Activated CD4-positive, alpha-beta T cell treated with anti-CD3 and anti-CD28 coated beads for 4 hours (primary cell): ENCODE measurements around the gene ENDOV.

ENCODE experiments used
- DNase-seq, 2 donors: peaks; one replicate each; pipeline ENCODE4 v3.0.0-alpha.2; 2020

Gene ENDOV

DNA sequence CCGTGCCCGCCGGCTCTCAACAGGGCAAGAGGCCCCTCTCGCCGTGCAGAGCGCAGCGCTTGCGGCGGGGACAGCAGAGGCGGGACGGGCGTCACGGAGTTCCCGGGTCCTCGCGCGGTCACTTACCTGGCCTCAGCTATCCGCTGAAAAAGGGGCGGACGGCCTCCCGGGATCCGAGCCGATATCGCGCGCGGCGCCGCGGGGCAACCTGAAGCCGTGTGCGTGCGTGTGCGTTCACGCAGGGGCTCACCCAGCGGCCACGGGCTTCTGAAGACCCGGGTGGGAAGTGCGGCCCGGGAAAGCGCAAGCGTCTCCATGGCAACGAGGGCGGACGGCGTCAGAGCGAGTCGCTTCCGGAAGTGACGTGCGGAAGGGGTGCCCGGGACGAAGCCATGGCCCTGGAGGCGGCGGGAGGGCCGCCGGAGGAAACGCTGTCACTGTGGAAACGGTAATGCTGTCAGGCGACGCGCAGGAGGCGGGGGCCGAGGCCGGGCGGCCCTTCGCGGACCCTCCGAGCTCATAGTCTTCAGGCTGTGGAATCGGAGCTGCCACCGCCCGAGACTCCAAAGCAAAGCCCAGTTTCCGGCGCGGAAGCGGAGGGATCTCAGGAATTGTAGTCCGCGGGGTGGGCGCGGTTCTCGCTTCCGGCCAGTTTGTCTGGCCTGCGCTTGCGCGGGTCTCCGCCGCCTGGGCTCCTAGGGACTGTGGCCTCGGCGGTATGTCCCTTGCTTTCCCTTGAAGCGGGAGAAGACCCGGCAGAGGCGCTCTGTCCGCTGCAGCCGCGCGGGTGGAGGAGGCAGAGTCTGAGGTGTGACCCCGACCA, at the start of gene ENDOV:
TSS of gene ENDOV (plus strand) at position 365 of the 823 bp plus-strand sequence. CDS start at position 393, 28 bp downstream.
- peak; percentile 94 to 95 for DNase-seq

- DNase-seq: no peak
These were observed 49.0 kb upstream of the ENDOV start for GRCh38 chr17:80365983-80366382.

DNA sequence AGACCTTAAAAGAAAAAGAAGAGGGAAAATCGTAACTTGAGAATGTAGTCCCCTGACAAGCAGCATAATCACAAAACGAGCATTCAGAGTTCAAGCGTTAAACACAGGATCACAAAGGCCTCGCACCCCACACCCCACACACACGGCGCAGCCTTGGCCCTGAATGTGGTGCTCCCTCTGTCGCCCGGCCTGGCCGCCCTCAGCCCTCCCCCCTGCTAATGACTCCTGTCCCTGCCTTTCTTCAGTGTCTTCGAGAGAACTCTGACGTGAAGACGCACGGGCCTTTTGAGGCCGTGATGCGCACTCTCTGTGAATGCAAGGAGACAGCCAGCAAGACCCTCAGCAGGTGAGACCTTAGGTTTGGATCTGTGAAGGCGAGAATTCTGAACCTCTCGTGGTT, 47.5 kb upstream of the ENDOV start:
- no peak for DNase-seq

DNA sequence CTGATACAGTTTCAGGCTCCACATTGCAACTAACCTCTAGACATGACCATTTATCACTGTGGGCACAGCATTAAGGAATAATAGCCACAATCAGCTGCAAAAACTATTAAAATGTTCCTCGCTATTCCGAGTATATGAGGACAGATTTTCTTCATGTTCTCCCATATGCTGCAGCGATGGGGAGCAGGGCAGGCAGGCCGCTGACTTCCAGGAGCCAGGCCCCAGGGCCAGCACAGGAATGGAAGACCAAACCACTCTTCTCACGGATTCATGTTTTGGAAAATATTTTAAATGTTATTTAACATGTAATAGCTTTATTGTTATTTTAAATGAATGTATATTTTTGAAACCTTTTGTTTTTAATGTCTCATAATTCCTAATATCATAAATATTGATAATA, 43.8 kb upstream of the ENDOV start:
- no peak for DNase-seq

- DNase-seq: no peak
These were observed 42.5 kb upstream of the ENDOV start for GRCh38 chr17:80372456-80372855.

GRCh38 chr17:80372922-80373570, 41.9 kb upstream of the ENDOV start:
- DNase-seq: no peak

GRCh38 chr17:80374039-80374731, 40.8 kb upstream of the ENDOV start:
- no peak for DNase-seq

DNA sequence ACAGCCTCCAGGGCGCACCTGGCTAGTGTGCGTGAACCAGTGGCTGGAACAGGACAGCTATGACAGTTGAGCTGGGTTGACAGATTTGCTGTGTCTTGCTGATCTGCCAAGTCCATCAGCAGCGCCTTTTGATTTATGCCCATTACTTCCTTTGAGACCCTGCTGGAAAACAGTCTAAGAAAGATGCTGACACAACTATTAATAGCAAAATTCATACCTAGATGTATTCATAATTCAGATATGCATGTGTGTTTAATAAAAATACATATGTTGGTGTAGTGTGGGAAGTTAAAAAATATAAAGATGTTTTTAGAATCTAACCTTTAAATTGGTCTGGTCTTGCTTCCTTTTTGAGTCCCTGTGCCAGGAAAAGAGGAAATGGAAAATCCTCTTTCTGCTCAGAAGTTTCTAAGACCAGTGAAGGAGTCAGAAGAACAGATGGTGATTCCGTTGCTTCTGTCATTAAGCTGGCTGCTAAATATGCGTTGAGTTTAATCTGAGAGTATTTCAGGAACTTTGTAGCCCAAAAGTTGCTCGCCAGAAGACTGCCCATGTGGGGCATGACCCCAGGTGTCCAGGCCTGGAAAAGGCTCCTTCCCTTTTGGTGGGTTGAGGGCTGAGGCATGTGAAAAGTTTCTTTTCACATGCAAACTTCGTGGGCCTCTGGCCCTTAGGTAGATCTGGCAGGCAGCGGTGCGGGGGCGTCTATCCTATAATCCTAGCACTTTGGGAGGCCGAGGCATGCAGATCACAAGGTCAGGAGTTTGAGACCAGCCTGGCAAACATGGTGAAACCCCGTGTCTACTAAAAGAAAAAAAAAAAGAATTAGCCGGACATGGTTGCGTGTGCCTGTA, 40.0 kb upstream of the ENDOV start:
- no peak for DNase-seq

DNA sequence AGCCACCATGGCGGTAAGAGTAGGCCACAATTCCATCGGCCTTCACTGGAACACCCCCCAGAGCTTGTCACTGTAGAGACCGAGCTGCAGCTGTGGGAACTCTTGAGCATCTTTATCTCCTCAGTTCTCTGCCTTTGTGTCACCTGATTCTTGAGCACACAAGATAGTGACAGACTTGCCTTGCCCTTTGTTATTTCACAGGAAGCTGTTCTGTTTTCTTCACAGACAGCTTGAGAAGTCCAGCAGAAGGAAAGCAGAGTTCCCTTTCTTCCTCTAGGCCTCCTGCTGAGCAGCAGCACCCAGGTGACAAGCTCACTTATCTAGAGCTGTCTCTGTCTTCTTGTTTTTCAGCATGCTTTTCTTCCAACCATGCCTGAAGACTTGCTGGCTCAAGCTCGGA, 38.4 kb upstream of the ENDOV start:
- DNase-seq: no peak

- DNase-seq: no peak
These were observed 37.2 kb upstream of the ENDOV start for GRCh38 chr17:80377798-80378197.

DNA sequence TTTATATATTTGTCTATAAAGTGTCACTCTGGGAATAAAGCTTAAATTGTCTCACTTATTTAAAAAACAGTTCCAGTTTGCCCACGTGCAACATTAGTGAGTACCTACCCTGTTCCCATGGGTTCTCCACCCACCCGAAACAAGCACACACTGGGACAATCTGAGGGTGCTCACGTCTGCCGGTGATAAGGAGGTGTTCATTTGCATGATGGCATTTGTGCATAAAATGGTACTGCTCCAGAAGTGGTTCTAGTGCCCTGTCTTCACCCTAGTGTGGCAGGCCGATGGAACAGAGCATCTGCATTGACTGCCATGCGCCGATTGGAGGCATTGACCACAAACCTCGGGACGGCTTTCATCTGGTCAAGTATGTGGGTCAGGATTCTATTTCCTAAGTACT, 35.6 kb upstream of the ENDOV start:
- no peak for DNase-seq

- DNase-seq: no peak
These were observed 34.9 kb upstream of the ENDOV start for GRCh38 chr17:80380068-80380467.

DNA sequence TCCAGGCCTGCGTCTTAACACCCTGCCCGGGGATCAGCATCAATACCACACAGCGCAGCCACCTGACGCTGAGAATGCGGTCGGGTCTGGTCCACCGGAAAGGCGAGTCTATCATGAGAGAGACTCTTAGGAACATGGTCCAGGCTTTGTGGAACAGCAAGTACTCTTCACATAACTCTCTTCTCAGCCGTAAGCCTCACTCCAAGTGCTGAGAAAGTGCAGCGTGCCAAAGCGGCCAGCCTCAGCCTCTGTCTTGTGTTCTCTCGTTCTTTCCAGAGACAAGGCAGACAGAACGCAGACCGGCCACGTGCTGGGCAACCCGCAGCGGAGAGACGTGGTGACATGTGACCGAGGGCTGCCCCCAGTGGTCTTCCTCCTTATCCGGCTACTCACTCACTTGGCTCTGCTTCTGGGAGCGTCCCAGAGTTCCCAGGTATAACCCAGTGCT, 34.4 kb upstream of the ENDOV start:
- no peak for DNase-seq

- no peak for DNase-seq
These were observed 33.5 kb upstream of the ENDOV start for GRCh38 chr17:80381416-80381923.

DNA sequence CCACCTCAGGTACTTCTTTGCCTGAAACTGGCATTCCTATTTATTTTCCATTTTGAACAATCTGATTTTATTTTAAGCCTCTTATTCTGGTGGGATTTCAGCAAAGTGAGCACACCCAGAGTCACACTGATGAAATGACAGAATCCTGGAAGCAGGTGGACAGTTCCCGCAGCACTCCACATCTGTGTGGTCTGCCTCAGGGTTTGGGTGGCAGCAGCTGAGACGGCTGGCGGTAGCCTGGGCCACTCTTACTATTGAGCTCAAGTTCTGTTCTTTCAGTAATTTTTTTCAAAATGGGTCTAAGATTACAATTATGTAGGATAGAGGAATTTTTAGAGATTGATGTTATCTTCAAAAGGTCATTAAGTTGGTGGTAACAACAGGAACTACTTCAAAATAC, 32.5 kb upstream of the ENDOV start:
- no peak for DNase-seq

DNA sequence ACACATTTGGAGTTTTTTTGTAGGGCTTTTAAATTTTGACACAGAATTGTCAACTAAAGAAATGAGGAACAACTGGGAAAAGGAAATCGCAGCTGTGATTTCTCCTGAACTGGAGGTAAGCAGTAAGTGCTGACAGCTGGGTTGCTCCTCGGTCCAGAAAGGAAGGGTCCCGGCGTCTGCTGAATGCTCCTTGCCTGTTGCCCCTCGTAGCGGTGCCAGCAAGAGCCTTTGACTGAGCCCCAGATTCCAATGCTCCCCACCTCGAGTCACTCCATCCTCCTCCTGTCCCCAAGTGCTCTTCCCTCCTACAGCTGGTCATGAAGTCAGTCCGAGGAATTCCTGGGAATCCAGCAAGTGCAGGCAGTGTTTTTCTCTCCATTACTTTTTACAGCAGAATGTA, 32.0 kb upstream of the ENDOV start:
- no peak for DNase-seq

DNA sequence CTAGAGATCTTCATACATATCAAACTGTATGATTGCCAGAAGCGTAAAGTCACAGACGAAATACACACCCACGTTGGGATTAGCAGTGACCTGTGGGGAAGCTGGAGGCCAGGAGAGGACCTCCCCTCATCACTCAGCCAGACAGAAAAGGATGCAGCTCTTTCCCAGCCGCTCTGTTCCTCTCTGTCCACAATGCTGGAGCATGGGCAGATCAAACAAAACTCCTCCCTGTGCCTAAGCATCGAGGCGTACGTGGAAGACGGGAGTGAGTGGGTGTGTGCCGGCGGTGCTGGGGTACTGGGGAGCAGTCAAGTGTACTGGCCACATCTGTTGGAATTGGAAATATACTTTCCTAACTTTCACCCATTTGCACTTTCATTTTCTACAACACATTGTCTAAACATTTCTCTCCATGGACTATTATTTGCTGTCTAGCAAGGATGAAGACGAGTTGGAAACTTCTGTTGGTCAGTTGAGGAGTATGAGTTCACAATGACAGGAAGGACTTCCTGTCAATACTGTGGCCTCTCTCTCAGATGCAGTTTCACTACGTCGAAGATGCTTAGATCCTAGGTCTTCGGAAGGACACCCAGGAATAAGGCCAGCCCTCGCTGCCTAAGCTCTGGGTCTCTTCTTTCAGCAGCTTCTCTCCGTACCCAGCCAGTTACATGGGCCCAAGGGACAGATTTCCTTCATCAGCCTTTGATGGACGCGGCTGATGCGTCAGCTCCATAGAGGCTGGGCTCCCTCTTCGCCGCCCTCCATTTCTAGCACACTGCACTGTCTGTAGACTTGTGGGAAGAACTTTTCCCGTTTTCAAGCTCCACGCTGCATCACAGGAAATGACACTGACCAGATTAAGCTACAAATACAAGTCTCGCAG, 30.6 kb upstream of the ENDOV start:
- DNase-seq: no peak

- no peak for DNase-seq
These were observed 29.9 kb upstream of the ENDOV start for GRCh38 chr17:80385046-80385445.

GRCh38 chr17:80386341-80386740, 28.6 kb upstream of the ENDOV start:
- DNase-seq: no peak

GRCh38 chr17:80387071-80387470, 27.9 kb upstream of the ENDOV start:
- no peak for DNase-seq

GRCh38 chr17:80388175-80388574, 26.8 kb upstream of the ENDOV start:
- DNase-seq: no peak

GRCh38 chr17:80388601-80389000, 26.4 kb upstream of the ENDOV start:
- DNase-seq: no peak
